Measurements from ENCODE around the gene SARNP. TPM values are rescaled to one million over a fixed set of nuclear protein-coding genes. Genes with fewer than 3 reads are reported as not detected.
A peak's percentile ranks its signal among the peaks of the same experiment; 100 is the strongest.

SARNP gene
- polyA plus RNA-seq, 3 donors = 131 to 167 (median 158) TPM

DNA sequence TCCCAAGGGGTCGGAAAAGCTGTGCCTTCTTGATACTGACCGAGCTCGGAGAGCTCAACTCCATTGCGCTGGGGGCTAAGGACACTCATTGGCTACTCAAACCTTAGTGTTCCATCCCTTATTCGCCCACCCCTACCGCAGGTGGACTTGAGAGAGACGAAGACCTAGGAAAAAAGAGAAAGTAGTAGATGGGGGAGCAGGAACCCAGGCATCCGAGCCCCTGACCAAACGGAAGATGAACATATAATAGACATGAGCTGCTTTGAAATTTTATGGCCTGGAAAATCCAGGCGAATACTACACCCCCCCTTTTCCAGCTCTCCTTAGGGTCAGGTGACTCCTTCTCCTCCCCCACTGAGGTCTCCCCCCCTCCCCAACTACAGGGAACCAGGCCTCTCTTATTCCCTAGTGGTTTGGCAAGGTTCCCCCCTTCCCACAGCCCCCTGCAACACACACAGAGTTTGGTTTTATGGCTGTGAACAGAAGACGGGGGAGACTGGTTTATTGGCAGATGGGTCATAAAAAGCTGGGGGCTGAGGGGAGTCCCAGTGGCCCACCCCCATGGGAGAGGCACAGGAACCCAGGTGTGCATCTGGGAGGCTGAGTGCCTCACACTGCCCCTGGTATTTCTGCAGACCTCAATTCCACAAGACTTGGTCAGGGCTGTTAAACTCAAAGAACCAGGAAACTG is 73.0 kb downstream of the SARNP start:
- DNase-seq (ENCODE audit: low read depth in 3 of 3, low spot score in 2 of 3) = no peak

GRCh38 chr12:55743406-55744339 is 73.9 kb downstream of the SARNP start:
- DNase-seq (ENCODE audit: low read depth in 3 of 3, low spot score in 2 of 3) = no peak

- DNase-seq (ENCODE audit: low read depth in 3 of 3, low spot score in 2 of 3) = peak in 1 of 3 donors; percentile 79
Measured at GRCh38 chr12:55742719-55743405, 74.7 kb downstream of the SARNP start, which contains the start of gene GDF11. GDF11 (plus strand) TSS chr12:55743122; CDS start chr12:55743317, 195 bp downstream.

GRCh38 chr12:55741931-55742680 is 75.4 kb downstream of the SARNP start:
- DNase-seq (ENCODE audit: low read depth in 3 of 3, low spot score in 2 of 3) = no peak

DNA sequence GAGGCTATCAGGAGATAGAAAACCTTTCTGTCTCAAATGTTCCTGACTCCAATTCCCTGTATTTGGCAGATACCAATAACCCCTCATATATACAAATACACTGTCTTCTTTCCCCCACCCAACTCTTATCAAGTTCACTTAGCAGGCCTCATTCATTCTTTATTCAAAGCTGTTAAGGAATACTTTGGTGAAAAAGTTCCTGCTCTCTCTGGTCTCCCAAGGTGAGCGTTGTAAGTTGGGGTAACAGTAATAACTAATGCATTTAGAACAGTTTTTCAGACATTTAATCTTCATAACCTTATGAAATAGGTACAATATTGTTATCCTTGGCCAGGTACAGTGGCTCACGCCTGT is 78.5 kb downstream of the SARNP start:
- DNase-seq (ENCODE audit: low read depth in 3 of 3, low spot score in 2 of 3) = no peak

DNA sequence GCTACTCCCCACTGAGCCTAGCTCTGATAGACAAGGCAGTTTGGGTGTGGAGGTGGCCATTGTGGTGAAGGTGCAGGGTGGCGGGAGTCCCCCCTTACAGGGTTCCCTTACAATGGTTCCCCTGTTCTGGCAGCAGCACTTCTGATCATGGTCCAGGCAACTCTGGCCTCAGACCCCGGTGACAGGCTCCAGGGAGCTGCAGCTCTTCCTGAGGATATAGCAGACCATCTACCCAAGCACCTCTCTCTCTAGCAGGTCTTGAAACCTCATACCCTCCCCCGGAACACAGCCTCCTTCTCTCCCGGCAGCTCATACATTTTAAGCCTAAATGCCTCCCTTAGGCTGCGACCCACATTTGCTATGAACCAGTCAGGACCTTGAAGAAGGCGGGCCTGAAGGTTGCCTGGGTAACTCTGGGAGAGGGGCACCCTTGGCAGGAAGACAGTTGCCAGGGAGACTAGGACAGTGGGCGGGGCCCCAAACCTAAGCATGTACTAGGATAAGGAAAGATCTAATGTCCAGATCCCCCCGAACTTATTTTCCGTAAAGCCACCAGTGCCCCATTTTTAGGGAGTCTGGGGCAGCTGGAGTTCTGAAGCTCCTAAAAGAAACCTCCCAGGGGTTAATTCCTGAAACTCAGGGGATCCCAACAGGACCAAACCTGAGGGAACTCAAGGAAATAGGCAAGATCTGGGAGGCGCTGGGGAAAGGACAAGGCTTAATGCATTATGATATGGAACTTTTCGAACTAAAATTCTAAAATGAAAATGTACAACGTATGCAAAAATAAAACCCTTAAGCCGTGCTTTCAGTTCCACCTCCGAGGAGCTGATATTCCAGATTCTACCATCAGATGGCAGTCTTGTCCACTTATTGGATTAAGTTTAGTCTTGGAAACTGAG is 79.2 kb downstream of the SARNP start:
- peak in 2 of 3 donors; percentile 91 to 92 for DNase-seq (ENCODE audit: low read depth in 3 of 3, low spot score in 2 of 3)

GRCh38 chr12:55737581-55738122 is 79.9 kb downstream of the SARNP start:
- DNase-seq (ENCODE audit: low read depth in 3 of 3, low spot score in 2 of 3) = no peak

DNA sequence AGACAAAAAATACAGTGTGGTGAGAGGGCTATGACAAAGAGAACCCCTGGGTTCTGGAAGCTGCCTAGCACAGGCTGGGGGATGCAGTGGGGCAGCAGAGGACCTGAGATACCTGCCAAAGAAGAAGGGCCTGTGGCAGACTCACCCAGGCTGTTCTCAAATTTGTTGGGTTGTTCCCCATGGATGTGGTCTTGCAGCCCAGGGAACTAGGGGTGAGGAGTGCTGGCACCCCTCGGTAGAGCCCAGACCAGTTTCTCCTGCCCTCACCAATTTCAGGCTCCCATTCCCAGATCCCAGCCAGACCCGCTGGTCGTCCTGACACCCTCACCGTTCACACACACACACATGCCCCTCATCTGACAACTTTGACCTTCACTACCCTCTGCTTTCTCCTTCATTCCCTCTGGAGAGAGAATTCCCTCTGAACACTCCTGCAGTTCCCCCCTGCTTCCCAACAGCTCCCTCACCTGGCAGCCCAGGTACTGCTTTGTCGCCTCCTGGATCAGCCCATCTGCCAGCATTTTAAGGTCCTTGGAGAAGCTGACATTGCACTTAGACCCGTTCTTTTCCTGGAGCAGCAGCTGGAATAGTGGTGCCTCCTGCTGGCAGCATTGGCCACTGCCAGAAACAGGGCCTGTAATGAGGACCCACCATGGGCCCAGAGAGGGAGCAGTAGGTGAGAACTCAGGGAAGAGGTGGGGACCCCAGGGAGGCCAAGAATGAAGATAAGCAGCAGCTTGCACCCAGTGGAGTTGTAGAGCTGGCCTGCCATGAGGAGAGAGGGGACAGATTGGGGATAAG is 80.5 kb downstream of the SARNP start:
- DNase-seq (ENCODE audit: low read depth in 3 of 3, low spot score in 2 of 3) = no peak

GRCh38 chr12:55736076-55736475 is 81.4 kb downstream of the SARNP start:
- no peak for DNase-seq (ENCODE audit: low read depth in 3 of 3, low spot score in 2 of 3)

DNA sequence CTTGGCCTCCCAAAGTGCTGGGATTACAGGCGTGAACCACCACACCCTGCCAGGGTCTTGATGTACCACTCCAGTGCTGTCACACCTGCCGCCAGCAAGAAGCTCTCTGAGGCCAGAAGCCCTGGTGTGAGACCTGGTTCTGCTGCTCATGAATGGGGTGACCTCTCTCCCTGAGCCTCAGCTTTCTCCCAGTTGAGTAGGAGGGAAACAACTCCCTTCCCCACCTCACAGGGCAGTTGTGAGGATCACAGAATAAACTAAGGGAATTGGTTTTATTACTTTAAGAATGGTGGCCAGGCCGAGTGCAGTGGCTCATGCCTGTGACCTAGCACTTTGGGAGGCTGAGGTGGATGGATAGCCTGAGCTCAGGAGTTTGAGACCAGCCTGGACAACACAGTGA is 82.9 kb downstream of the SARNP start:
- DNase-seq (ENCODE audit: low read depth in 3 of 3, low spot score in 2 of 3) = no peak

DNA sequence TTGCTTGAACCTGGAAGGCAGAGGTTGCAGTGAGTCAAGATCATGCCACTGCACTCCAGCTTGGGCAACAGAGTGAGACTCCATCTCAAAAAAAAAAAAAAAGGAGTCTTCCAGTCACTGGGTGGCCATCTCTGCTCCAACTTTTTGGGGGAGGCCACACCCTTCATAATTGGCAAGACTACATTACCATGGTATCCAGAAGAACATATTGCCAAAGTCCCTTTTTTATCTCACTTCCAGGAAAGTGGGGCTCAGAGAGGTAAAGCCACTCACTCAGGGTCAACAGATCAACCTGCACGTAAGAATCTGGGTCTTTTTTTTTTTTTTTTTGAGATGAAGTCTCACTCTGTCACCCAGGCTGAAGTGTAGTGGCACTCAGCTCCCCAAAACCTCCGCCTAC is 83.7 kb downstream of the SARNP start:
- no peak for DNase-seq (ENCODE audit: low read depth in 3 of 3, low spot score in 2 of 3)

- no peak for DNase-seq (ENCODE audit: low read depth in 3 of 3, low spot score in 2 of 3)
Measured at GRCh38 chr12:55733021-55733555, 84.4 kb downstream of the SARNP start.

GRCh38 chr12:55732288-55732687 is 85.2 kb downstream of the SARNP start:
- DNase-seq (ENCODE audit: low read depth in 3 of 3, low spot score in 2 of 3) = no peak

DNA sequence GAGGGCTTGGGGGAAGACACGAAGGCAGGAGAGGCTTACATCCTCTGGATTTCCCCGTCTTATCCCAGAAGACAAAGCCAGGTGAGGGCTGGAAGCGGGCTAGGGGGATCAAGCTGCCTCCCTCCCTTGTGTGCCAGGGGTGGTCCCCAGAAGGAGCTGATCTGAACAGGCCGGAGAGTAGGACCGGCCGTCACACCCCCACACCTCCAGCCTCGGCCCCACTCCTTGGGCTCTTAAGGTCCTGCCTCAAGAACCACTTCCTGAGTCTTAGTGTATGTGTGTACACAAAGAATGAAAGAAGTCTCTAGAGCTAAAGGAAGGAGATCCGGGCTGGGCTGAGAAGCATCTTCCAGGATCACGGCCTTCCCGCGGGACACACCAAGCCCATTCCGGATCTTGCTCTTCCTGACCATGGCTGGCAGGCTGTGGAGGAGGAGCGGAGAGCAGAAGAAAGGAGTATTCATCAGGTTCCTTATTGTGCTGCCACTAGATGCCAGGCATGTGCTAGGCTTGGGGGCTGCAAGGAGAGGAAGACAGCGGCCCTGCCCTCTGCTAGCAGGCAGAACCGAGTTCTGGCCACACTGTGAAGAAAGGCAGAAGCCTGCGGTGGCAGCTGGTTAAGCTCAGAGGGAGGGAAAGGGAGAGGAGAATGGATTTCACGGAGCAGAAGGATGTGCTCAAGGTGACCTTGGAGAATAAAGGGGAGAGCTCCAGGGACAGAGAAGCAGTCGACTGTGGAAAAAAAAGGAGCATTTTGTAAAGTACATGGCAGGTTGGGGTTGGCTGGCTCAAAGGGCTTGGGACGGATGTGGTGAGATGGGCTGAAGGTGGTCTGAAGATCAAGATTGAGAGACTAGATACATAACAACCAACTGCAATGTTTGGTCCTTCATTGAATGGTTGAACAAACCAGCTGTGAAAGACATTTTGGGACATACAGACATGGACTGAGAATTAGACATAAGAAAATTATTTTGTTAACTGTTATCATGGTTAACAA is 87.4 kb downstream of the SARNP start:
- no peak for DNase-seq (ENCODE audit: low read depth in 3 of 3, low spot score in 2 of 3)

DNA sequence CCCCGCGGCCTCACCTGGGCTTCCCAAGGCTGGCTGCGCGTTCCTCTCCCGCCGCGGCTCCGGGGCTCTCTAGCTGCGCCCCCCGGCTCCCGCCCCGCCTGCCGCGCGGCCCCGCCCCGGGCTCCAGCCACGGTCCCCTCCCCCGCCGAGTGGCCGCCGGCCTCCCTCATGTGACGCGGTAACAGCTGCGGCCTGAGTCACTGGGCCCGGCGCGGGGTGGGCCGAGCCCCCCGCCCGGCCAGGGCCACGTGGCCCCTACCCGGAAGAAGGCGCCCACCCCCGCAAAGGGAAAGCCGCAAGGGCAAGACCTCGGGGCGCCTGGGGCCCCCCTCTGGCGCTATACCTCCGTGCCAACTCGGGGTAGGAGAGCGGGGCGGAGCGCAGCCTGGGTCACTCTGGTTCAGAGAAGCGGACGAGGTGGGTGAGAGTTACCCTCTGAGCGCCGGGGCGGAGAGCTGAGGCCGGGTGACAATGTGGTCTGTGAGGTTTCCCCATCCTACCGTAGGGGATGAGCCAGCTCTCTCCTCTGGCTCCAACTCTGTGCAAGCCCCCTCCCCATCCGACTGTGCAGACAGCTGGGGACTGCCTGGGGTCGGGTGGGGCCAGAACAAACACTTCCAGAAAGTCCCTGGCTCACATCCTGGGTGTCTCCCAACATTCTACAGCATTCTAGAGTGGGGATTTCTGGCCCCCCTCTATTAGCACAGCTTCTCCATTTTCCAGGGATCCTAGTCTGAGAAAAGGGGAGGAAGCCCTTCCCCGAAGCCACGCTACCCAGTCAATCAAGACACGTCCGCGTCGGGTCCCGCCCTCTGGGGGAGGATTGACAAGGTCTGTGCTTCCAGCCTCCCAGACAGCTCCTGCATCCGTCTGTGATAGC is 88.3 kb downstream of the SARNP start, which contains the start of gene CD63:
Gene CD63, minus strand, starts transcription at position 71 of the 880 bp plus-strand sequence. CDS start 668 bp downstream, outside the sequence.
- DNase-seq (ENCODE audit: low read depth in 3 of 3, low spot score in 2 of 3) = peak in 1 of 3 donors; percentile 78
